Keratinocyte (primary cell): ENCODE results near the gene CRB2. TPM values are rescaled to one million over a fixed set of nuclear protein-coding genes. Genes with fewer than 3 reads are reported as not detected.

Source experiments
- DNase-seq: peaks from one replicate; pipeline ENCODE4 v3.0.0-alpha.2; 2011; ENCODE audit warnings: low read depth, missing footprints, low spot score
- FAIRE-seq: peaks from 2 replicates; lab custom pipeline; 2011; peaks lifted over from hg19 to GRCh38; lab: Jason Lieb, UNC
- H2AFZ ChIP-seq: 2 replicates; pipeline ENCODE4 v1.6.0; 2012; ENCODE audit warnings: low read length, control low read depth, inconsistent platforms; ENCODE audit not compliant: control insufficient read depth
- H3K27ac ChIP-seq: 2 replicates; pipeline ENCODE4 v1.5.1; 2011; ENCODE audit warnings: low read length; ENCODE audit not compliant: control insufficient read depth, insufficient read depth
- H3K27me3 ChIP-seq: 3 replicates; pipeline ENCODE4 v1.6.0; 2011; ENCODE audit warnings: low read length; ENCODE audit not compliant: control insufficient read depth, insufficient read depth; ENCODE audit errors: extremely low read depth
- H3K36me3 ChIP-seq, 2 experiments: 2 replicates in 1 of 2; 3 replicates in 1 of 2; pipeline ENCODE4 v1.5.1; 2011; ENCODE audit warnings: low read length in 2 of 2, mild to moderate bottlenecking in 1 of 2; ENCODE audit not compliant: control insufficient read depth in 2 of 2, insufficient read depth in 2 of 2; ENCODE audit errors: extremely low read depth in 1 of 2
- H3K4me1 ChIP-seq: 3 replicates; pipeline ENCODE4 v1.5.1; 2011; ENCODE audit warnings: low read length; ENCODE audit not compliant: control insufficient read depth, insufficient read depth; ENCODE audit errors: extremely low read depth
- H3K4me2 ChIP-seq: 3 replicates; pipeline ENCODE4 v1.6.0; 2011; ENCODE audit warnings: low read depth, low read length; ENCODE audit not compliant: control insufficient read depth, insufficient read depth; ENCODE audit errors: extremely low read depth
- H3K4me3 ChIP-seq, 3 experiments: fragments of 200-600 bp in 1 of 3; sonication (generic) in 1 of 3; 2 replicates in 2 of 3; 3 replicates in 1 of 3; pipeline ENCODE4 v1.5.1; 2011 to 2016; ENCODE audit warnings: low read length in 3 of 3, mild to moderate bottlenecking in 3 of 3, control low read depth in 2 of 3, inconsistent platforms in 1 of 3, low read depth in 1 of 3, mixed read lengths in 1 of 3, mixed run types in 1 of 3, moderate library complexity in 1 of 3; ENCODE audit not compliant: control insufficient read depth in 2 of 3, insufficient read depth in 2 of 3; ENCODE audit errors: extremely low read depth in 1 of 3
- H3K79me2 ChIP-seq: 2 replicates; pipeline ENCODE4 v1.6.0; 2012; ENCODE audit warnings: low read length; ENCODE audit not compliant: control insufficient read depth, insufficient read depth
- H3K9ac ChIP-seq: 3 replicates; pipeline ENCODE4 v1.6.0; 2011; ENCODE audit warnings: low read length; ENCODE audit not compliant: control insufficient read depth, insufficient read depth; ENCODE audit errors: extremely low read depth
- H3K9me1 ChIP-seq: 3 replicates; pipeline ENCODE4 v1.6.0; 2011; ENCODE audit warnings: low read length; ENCODE audit not compliant: control insufficient read depth, insufficient read depth; ENCODE audit errors: extremely low read depth
- H3K9me3 ChIP-seq: 2 replicates; pipeline ENCODE4 v1.5.1; 2012; ENCODE audit warnings: low read depth, low read length; ENCODE audit not compliant: control insufficient read depth
- H4K20me1 ChIP-seq: 3 replicates; pipeline ENCODE4 v1.6.0; 2011; ENCODE audit warnings: low read length; ENCODE audit not compliant: control insufficient read depth, insufficient read depth; ENCODE audit errors: extremely low read depth
- EZH2 ChIP-seq: IDR thresholded peaks from one replicate; pipeline ENCODE4 v1.6.1; 2012; ENCODE audit warnings: inconsistent platforms, mild to moderate bottlenecking, low read length, moderate library complexity
- dilution Hi-C: fragments of 300-500 bp; cut with MboI; formaldehyde crosslinking; loops from one replicate; pipeline ENCODE4 v1.7.0; 2020; ENCODE audit warnings: low sequenced_read_pairs; ENCODE audit not compliant: extremely low pct_ligation_motif_present
- polyA plus RNA-seq, 5 experiments: library from polyadenylated mRNA; depleted of rRNA in 3 of 5; stranded (reverse) in 3 of 5; stranded (forward) in 1 of 5; unstranded in 1 of 5; fragments of >200 nt; gene quantifications; 1 replicate in 1 of 5; 2 replicates in 3 of 5; 3 replicates in 1 of 5; pipeline versions ENCODE4 v1.2.1 to v1.2.3, GENCODE V29; 2011 to 2012; ENCODE audit warnings: missing spikeins in 2 of 5, low read depth in 1 of 5, low replicate concordance in 1 of 5
- TF ChIP-seq, protein P1 (sequence below), 3 experiments: IDR thresholded peaks in 1 of 3; conservative IDR thresholded peaks in 1 of 3; optimal IDR thresholded peaks in 1 of 3; 2 replicates in 2 of 3; 3 replicates in 1 of 3; pipeline versions ENCODE3 to v1.5.1; 2011; ENCODE audit warnings: low read length in 3 of 3, mild to moderate bottlenecking in 3 of 3, moderate library complexity in 2 of 3, control low read depth in 1 of 3, inconsistent platforms in 1 of 3; ENCODE audit not compliant: insufficient read depth in 2 of 3; ENCODE audit errors: extremely low read depth in 1 of 3

CRB2 gene
- polyA plus RNA-seq, 1 donor (not counting 4 experiments of a cell fraction or from before 2014, with no cell fraction given): not detected

DNA sequence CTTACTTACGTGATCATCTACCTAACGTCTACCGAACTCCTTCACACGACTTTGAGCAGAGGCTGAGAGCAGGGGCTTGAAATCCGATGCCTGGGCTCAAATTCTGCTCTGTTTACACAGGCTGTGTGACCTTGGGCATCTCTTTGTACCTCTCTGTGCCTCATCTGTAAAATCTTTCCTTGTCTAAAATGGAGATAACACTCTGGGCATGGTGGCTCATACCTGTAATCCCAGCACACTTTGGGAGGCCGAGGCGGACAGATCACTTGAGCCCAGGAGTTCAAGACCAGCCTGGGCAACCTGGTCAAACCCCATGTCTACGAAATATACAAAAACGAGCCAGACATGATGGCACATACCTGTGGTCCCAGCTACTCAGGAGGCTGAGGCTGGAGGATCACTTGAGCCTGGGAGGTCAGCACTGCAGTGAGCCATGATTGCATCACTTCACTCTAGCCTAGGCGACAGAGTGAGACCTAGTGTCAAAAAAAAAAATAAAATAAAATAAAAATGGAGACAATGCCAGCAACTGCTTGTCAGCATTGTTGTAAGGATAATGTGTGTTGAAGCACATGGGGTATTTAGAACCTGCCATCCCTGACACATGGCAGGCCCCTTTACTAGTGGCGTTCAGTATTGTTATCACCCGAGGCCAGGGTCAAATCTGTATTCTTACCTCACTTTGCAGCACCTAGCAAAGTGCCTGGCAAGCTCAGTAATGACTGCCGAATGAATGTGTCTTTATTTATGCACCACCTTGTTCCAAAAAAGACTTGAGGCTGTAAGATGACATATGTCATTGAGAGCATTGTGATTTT lies 32.6 kb upstream of the CRB2 start:
- dilution Hi-C loops: no loop called here

DNA sequence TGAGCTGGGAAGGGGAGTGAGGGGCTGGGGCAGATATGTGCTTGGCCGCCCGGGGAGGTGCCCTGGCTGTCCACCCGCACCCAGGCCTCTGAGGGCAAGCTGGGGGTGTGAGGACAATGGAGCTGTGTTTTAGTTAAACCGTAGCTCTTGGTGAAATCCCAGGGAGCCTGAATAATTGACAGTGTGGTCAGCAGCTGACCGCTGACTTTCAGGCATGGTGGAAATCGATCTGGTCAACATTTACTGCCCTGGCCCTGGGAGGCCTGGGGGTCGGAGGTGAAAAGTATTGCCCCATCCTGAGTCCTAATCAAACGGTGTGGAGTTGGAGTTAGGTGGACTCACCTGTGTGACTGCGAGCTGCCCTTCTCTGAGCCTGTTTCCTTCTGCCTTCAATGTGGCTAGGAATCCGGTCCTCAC lies 31.2 kb upstream of the CRB2 start:
- no peaks in the 10 kb centered on the region for H3K9me1 ChIP-seq
- dilution Hi-C loops: no loop called here
- H3K9me3 ChIP-seq: no peaks in the 10 kb centered on the region
- no peak for TF ChIP-seq EZH2
- TF ChIP-seq, protein P1, sequence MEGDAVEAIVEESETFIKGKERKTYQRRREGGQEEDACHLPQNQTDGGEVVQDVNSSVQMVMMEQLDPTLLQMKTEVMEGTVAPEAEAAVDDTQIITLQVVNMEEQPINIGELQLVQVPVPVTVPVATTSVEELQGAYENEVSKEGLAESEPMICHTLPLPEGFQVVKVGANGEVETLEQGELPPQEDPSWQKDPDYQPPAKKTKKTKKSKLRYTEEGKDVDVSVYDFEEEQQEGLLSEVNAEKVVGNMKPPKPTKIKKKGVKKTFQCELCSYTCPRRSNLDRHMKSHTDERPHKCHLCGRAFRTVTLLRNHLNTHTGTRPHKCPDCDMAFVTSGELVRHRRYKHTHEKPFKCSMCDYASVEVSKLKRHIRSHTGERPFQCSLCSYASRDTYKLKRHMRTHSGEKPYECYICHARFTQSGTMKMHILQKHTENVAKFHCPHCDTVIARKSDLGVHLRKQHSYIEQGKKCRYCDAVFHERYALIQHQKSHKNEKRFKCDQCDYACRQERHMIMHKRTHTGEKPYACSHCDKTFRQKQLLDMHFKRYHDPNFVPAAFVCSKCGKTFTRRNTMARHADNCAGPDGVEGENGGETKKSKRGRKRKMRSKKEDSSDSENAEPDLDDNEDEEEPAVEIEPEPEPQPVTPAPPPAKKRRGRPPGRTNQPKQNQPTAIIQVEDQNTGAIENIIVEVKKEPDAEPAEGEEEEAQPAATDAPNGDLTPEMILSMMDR (optimal IDR thresholded peaks at IDR 0.05 in 1 of 3, IDR thresholded peaks at IDR 0.05 in 1 of 3, conservative IDR thresholded peaks at IDR 0.05 in 1 of 3; ENCODE audit: extremely low read depth in 1 of 3, insufficient read depth in 2 of 3, low read length in 3 of 3): no peak
- H3K79me2 ChIP-seq: no peaks in the 10 kb centered on the region
- H2AFZ ChIP-seq: no peak overlapping the region
- H3K27me3 ChIP-seq: peaks cover 13% of the 10 kb centered on the region
- no peak overlapping the region for H3K4me3 ChIP-seq
- H4K20me1 ChIP-seq: no peaks in the 10 kb centered on the region
- no peak for FAIRE-seq
- H3K4me2 ChIP-seq: no peak overlapping the region
- H3K9ac ChIP-seq: no peak overlapping the region
- no peak overlapping the region for H3K27ac ChIP-seq
- H3K4me1 ChIP-seq: no peaks in the 10 kb centered on the region
- no peaks in the 10 kb centered on the region for H3K36me3 ChIP-seq
- no peak for DNase-seq

More for the DNA sequence above, 32.6 kb upstream of the CRB2 start:
- no peaks in the 10 kb centered on the region for H3K4me1 ChIP-seq
- no peaks in the 10 kb centered on the region for H3K79me2 ChIP-seq
- H2AFZ ChIP-seq: no peak overlapping the region
- no peak overlapping the region for H3K4me2 ChIP-seq
- H3K4me3 ChIP-seq: no peak overlapping the region
- H3K9ac ChIP-seq: no peak overlapping the region
- H3K9me1 ChIP-seq: no peaks in the 10 kb centered on the region
- no peaks in the 10 kb centered on the region for H3K9me3 ChIP-seq
- no peaks in the 10 kb centered on the region for H4K20me1 ChIP-seq
- DNase-seq (no peak), FAIRE-seq (no peak)
- H3K27ac ChIP-seq: no peak overlapping the region
- H3K36me3 ChIP-seq: no peaks in the 10 kb centered on the region
- TF ChIP-seq, protein P1 (optimal IDR thresholded peaks at IDR 0.05 in 1 of 3, IDR thresholded peaks at IDR 0.05 in 1 of 3, conservative IDR thresholded peaks at IDR 0.05 in 1 of 3; ENCODE audit: extremely low read depth in 1 of 3, insufficient read depth in 2 of 3, low read length in 3 of 3): no peak
- TF ChIP-seq EZH2: no peak
- H3K27me3 ChIP-seq: peaks cover 26% of the 10 kb centered on the region
